ENCODE results near the gene GABARAPL2.

- TF ChIP-seq REST (tag by site-specific recombination; IDR thresholded peaks at IDR 0.05), result no peak
- TF ChIP-seq ZNF174 (tag by site-specific recombination; IDR thresholded peaks at IDR 0.05), result no peak
- no peak for TF ChIP-seq CTCF (tag by site-specific recombination; IDR thresholded peaks at IDR 0.05)
- TF ChIP-seq ZBTB11 (tag by site-specific recombination; conservative IDR thresholded peaks at IDR 0.05; ENCODE audit: low read depth), result no peak
- TF ChIP-seq ZIC2 (tag by site-specific recombination; IDR thresholded peaks at IDR 0.05), result no peak
- TF ChIP-seq ELK4 (IDR thresholded peaks at IDR 0.05; ENCODE audit: borderline replicate concordance, low read depth, low read length), result no peak
- TF ChIP-seq ZNF830 (tag by site-specific recombination; IDR thresholded peaks at IDR 0.05; ENCODE audit: low read depth), result no peak
- TF ChIP-seq ZNF792 (tag by site-specific recombination; IDR thresholded peaks at IDR 0.05), result no peak
- TF ChIP-seq YY2 (tag by site-specific recombination; IDR thresholded peaks at IDR 0.05), result no peak
- TF ChIP-seq ZNF558 (tag by site-specific recombination; IDR thresholded peaks at IDR 0.05), result no peak
- TF ChIP-seq ZNF391 (tag by site-specific recombination; IDR thresholded peaks at IDR 0.05; ENCODE audit: borderline replicate concordance, low read depth), result no peak
These were observed 10.2 kb downstream of the GABARAPL2 start for GRCh38 chr16:75576384-75576811.

All from HEK293 (cell line).